OCI-LY3 (cell line): ENCODE measurements around the gene RPGRIP1L.

Experiments
- EZH2phosphoT487 ChIP-seq: fragments of 200-600 bp; shearing (Covaris generic); IDR thresholded peaks from 2 replicates; pipeline ENCODE4 v1.6.1; 2018; ENCODE audit warnings: antibody characterized with exemption, mixed run types, low read depth
- TF ChIP-seq, protein P1 (sequence below): fragments of 200-600, 300-600 bp; sonication (generic); IDR thresholded peaks from 2 replicates; pipeline ENCODE4 v1.5.1; 2014; ENCODE audit warnings: antibody characterized with exemption, low read length, low read depth

DNA sequence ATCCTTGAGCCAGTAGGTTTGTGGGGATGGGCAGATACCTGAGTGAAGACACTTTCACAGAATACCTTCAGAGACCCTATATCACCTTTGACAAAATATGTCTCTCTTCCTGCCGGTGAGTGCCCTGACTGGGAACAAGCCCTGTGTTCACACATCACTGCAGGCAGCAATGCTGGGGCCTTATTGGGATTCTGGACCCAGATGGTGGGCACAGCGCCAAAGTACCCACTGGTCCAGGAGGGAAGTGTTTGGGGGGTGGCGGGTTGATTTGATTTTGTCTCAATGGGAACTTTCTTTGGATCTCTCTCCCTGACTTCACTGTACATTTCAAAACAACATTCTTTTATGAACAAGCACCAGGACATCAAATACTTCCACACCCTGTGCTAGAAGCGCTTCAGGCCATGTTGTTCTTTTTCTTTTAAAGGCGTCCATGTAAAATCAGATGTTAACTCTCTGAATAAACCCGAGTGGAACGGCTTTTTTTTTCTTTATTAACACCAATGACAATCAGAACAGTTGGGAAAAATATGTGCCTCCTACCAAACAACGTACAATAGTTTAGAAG is 138.3 kb downstream of the RPGRIP1L start:
- TF ChIP-seq, protein P1, sequence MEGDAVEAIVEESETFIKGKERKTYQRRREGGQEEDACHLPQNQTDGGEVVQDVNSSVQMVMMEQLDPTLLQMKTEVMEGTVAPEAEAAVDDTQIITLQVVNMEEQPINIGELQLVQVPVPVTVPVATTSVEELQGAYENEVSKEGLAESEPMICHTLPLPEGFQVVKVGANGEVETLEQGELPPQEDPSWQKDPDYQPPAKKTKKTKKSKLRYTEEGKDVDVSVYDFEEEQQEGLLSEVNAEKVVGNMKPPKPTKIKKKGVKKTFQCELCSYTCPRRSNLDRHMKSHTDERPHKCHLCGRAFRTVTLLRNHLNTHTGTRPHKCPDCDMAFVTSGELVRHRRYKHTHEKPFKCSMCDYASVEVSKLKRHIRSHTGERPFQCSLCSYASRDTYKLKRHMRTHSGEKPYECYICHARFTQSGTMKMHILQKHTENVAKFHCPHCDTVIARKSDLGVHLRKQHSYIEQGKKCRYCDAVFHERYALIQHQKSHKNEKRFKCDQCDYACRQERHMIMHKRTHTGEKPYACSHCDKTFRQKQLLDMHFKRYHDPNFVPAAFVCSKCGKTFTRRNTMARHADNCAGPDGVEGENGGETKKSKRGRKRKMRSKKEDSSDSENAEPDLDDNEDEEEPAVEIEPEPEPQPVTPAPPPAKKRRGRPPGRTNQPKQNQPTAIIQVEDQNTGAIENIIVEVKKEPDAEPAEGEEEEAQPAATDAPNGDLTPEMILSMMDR: no peak
- no peak for TF ChIP-seq EZH2phosphoT487
